HG03039 (cell line): ENCODE results near the gene SIMC1.

Experiments used
- ATAC-seq: cut with Tn5 transposase; IDR thresholded peaks from one replicate; pipeline ENCODE4 v1.9.1; 2021; ENCODE audit warnings: mild to moderate bottlenecking, moderate library complexity; ENCODE audit not compliant: unreplicated experiment

Gene SIMC1

GRCh38 chr5:176387384-176387925 is 149.2 kb downstream of the SIMC1 start:
- no peak for ATAC-seq

- no peak for ATAC-seq
These were observed 149.8 kb downstream of the SIMC1 start for GRCh38 chr5:176388003-176388443.

GRCh38 chr5:176388444-176389134 is 150.4 kb downstream of the SIMC1 start, which contains the start of the genes HIGD2A and NOP16:
HIGD2A (plus strand) TSS chr5:176388751; CDS start chr5:176388820, 69 bp downstream.
NOP16 (minus strand) TSS chr5:176388598; CDS start chr5:176388539, 59 bp downstream.
- ATAC-seq = peak; percentile 83

GRCh38 chr5:176389135-176390123 is 151.2 kb downstream of the SIMC1 start:
- ATAC-seq = peak; percentile 14

GRCh38 chr5:176391479-176391878 is 153.3 kb downstream of the SIMC1 start:
- no peak for ATAC-seq

- ATAC-seq = no peak
These were observed 153.8 kb downstream of the SIMC1 start for GRCh38 chr5:176391999-176392398.

GRCh38 chr5:176392526-176392925 is 154.3 kb downstream of the SIMC1 start:
- ATAC-seq = no peak

GRCh38 chr5:176394096-176394495 is 155.9 kb downstream of the SIMC1 start:
- no peak for ATAC-seq

GRCh38 chr5:176394881-176395675 is 156.9 kb downstream of the SIMC1 start:
- ATAC-seq = no peak
